NCI-H226 (cell line): ENCODE measurements around the gene MEGF8.

Source experiments
- DNase-seq: peaks from one replicate; pipeline ENCODE4 v3.0.0-alpha.2; 2015

The MEGF8 gene

DNA sequence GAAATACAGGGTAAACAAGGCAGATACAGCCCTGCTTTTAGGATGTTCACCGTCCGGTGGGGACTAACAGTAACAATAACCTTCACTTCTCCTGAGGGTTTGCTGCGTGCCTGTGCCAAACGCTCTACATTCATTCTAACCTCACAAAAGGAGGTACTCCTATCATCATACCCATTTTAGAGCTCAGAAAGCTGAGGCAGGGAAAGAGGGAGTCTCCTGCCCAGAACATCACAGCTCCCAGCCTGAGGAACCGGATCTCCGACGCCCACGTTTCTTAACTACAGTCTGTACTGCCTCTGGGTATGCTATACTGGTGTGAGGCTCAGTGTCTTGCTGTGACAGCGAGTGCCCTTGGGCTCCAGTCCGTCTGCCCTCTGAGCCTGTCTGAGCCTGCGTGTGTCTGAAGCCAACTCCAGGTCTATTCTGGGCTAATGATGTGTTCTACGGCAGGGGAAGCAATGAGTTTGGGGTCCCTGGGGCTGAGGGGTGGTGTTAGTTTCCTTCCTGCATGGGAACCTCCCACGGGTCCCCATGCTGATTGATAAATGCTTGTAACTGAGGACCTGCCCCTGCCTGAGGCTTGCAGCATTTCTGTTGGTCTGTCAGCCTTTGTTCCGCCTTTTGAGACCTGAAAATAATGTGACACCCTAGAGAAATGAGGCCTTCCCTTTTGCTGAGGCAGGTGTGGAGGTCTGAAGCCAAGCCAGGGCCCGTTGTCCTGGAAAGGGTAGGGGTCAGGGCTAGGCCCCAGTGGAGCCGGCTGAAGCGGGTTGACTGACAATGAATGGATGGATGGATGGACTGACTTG, 96.9 kb downstream of the MEGF8 start:
- DNase-seq: no peak

GRCh38 chr19:42422901-42423461, 97.5 kb downstream of the MEGF8 start:
- no peak for DNase-seq

DNA sequence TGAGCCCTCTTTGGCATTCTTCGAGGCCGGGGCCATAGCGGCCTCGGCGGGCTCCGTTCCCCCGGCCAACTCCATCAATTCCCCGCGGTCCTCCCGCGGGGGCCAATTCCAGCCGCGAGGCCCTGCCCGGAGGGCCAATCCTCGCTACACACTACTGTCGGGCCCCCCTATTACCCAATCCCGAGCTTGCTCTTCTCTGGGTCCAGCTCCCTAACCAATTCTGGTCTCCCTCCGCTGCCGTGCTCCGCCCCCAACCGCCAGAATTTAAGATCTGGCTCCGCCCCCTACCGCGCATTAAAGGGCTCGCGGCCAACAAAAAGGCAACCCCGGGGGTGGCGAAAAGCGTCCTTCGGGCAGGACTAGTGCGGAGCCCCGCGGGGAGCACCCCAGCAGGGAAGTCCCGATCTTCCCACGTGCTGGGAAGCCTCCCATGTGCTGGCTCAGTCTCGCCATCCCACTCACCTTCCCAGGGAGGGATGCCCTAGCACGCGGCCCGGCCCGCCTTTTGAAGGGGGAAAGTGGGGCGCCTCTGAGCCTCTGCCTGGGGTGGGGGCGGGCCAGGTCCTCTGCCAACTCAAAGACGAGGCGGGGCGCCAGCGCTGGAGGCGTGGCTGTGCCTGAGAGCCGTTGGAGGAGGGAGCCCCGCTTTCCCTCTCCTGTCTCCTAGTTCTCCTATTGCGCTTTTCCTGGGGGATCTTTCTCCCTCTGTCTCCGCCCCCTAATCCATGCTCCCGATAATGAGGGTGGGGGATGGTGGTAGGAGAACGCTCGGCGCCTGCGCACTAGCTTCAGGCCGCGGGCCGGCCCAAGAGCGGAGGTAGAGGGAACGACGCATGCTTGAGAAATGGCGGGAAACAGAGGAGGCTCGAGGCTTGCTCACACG, 98.3 kb downstream of the MEGF8 start:
- peak; percentile 39 for DNase-seq

DNA sequence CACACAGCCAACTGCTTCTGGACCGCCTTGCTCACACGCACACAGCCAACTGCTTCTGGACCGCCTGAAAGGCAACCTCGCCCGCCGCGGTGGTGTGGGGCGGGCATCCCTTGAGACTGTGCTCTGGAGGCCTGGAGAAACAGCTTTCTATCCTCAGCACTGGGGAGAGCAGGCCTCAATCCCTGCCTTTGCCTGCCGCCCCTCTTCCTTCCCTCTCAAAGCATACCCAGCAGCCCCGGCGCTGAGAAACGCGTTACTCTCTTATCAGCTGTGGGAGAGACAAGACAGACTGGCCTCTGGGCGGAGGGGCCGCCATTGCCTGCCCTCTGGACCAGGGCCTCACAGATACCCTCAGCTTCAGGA, 98.9 kb downstream of the MEGF8 start:
- DNase-seq: no peak

- DNase-seq: no peak
Measured at GRCh38 chr19:42424712-42425131, 99.3 kb downstream of the MEGF8 start.

- no peak for DNase-seq
Measured at GRCh38 chr19:42426643-42427042, 101.2 kb downstream of the MEGF8 start.

DNA sequence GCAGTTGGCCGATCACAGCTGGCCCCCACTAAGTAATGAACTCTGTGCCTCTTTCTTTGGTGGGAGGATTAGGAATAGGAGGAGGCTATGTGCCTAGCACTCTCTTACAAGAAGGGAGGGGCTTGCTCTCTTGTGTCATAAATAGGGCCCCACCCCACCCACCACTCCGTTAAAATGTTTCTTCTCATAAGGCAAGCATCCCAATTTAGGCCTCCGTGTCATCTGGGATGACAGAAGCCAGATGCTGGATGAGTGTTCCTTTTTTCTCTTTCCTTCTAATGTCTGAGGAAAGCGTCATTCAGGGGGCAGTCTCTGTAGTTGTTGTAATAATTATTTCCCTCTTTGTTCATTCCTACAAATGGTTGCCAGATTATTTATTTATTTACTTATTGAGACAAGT, 101.9 kb downstream of the MEGF8 start, which contains the start of gene LIPE:
Gene LIPE (minus strand): TSS at position 76 of the 400 bp plus-strand sequence. CDS start 239 bp downstream, outside the sequence.
- no peak for DNase-seq
